ENCODE data around the gene RAD51AP1. TPM values are rescaled to one million over a fixed set of nuclear protein-coding genes. Genes with fewer than 3 reads are reported as not detected.

The RAD51AP1 gene
- total and polyA plus RNA-seq, 2 of the 8 experiments (the other 6 are each of a cell fraction or from before 2014, with no cell fraction given): 29.7 to 48.3 TPM

GRCh38 chr12:4530982-4531586 lies 7.6 kb upstream of the RAD51AP1 start:
- Histone ChIP-seq H3K27me3 (replicated peaks in 1 of 4; ENCODE audit: control insufficient read depth in 3 of 4, extremely low read depth in 1 of 4, insufficient read depth in 3 of 4, low read length in 3 of 4) (no peaks in the 10 kb centered on the region), H2BK5ac (ENCODE audit: low read depth, low read length) (no peak overlapping the region), H3K18ac (ENCODE audit: extremely low read depth, low read length) (no peak overlapping the region), H3K4me2 (ENCODE audit: insufficient read depth in 1 of 2, low read depth in 2 of 2, low read length in 2 of 2) (no peak overlapping the region), H2BK12ac (ENCODE audit: low read depth, low read length) (no peak overlapping the region), H2BK20ac (ENCODE audit: low read length) (no peak overlapping the region), H2AK5ac (ENCODE audit: low read depth, low read length) (no peak overlapping the region), H4K5ac (ENCODE audit: insufficient read length, low read depth, low read length) (no peak overlapping the region), H3K14ac (ENCODE audit: insufficient read length) (no peak overlapping the region), H3K4me3 (ENCODE audit: extremely low read depth in 1 of 4, insufficient read depth in 2 of 4, low read depth in 3 of 4, low read length in 4 of 4) (no peak overlapping the region), H3K56ac (replicated peaks; ENCODE audit: insufficient read length, low read depth, low read length) (no peak overlapping the region), H3K4ac (replicated peaks; ENCODE audit: insufficient read length, low read depth, low read length) (no peak overlapping the region), H4K20me1 (replicated peaks in 1 of 2; ENCODE audit: control insufficient read depth in 1 of 2, insufficient read depth in 2 of 2, low read length in 2 of 2) (peaks cover 0 to 2% of the 10 kb centered on the region in 2 experiments), H3K27ac (ENCODE audit: low read depth, low read length) (no peak overlapping the region), H2BK120ac (replicated peaks; ENCODE audit: low read depth, low read length) (no peak overlapping the region), H3K79me2 (ENCODE audit: control insufficient read depth in 1 of 2, insufficient read depth in 2 of 2, low read length in 2 of 2) (no peaks in the 10 kb centered on the region), H3K36me3 (ENCODE audit: control insufficient read depth in 2 of 4, insufficient read depth in 4 of 4, low read length in 3 of 4) (peaks cover 0 to 3% (median 0%) of the 10 kb centered on the region in 4 experiments; a peak in 2 of 8 replicates), H3K79me1 (ENCODE audit: low read depth, low read length) (no peaks in the 10 kb centered on the region), H3K9ac (replicated peaks in 1 of 4; ENCODE audit: extremely low read depth in 1 of 4, low read depth in 3 of 4, low read length in 3 of 4) (peak overlapping the region in 1 of 4 experiments; percentile 49; a peak in 1 of 7 replicates), H4K8ac (ENCODE audit: extremely low read depth, insufficient read depth, low read length) (no peak overlapping the region), H3K23ac (ENCODE audit: insufficient read length) (no peak overlapping the region), H3K23me2 (ENCODE audit: low read depth, low read length) (no peaks in the 10 kb centered on the region; the same call in 1 of the 2 replicates), H4K91ac (replicated peaks; ENCODE audit: insufficient read length, low read length) (no peak overlapping the region), H2BK15ac (ENCODE audit: low read length) (no peak overlapping the region), H2AFZ (ENCODE audit: low read length) (no peak overlapping the region), H3K4me1 (replicated peaks in 1 of 4; ENCODE audit: control insufficient read depth in 3 of 4, insufficient read depth in 4 of 4, low read length in 3 of 4) (no peaks in the 10 kb centered on the region), H3K9me3 (ENCODE audit: insufficient read depth in 2 of 2, low read depth in 1 of 2, low read length in 1 of 2) (no peaks in the 10 kb centered on the region)
- ChIA-PET POLR2A (ENCODE audit: partially characterized antibody) (interaction anchor here (0.7 to 1.9 kb wide), 2 partner anchors 13 to 31 kb away, joined by 3 to 6 read pairs; partner anchors contain the start of gene DYRK4), CTCF (ENCODE audit: partially characterized antibody) (interaction anchor here (0.7 to 2.2 kb wide), 6 partner anchors 38 to 449 kb away, joined by 3 to 10 read pairs (median 4); no protein-coding TSS in a partner anchor)
- FAIRE-seq: no peak
- DNase-seq (ENCODE audit: low read depth in 1 of 2, low spot score in 2 of 2): no peak
- WGBS, 2 experiments (ENCODE audit: extremely low coverage in 1 of 2, insufficient coverage in 1 of 2, insufficient read length in 1 of 2, insufficient replicate concordance in 2 of 2, low coverage in 1 of 2, low lambda C conversion rate in 2 of 2, missing lambda C conversion rate in 1 of 2): 83% methylated on average over 6 of the region's 6 CpGs; no CpG with 5 or more reads in 1 of the 2 experiments
- TF ChIP-seq CBX8 (IDR thresholded peaks at IDR 0.05; ENCODE audit: borderline replicate concordance, low read depth, low read length) (no peak), SP2 (IDR thresholded peaks at IDR 0.05; ENCODE audit: low read length) (no peak), ATF3 (IDR thresholded peaks at IDR 0.05; ENCODE audit: insufficient read depth, low read depth, low read length) (no peak), TAF7 (optimal IDR thresholded peaks at IDR 0.05; ENCODE audit: borderline replicate concordance, low read depth, low read length) (no peak), CTCF (IDR thresholded peaks at IDR 0.05; ENCODE audit: control extremely low read depth in 1 of 3, insufficient read depth in 1 of 3, low read depth in 1 of 3, low read length in 3 of 3) (no peak), FOSL1 (IDR thresholded peaks at IDR 0.05; ENCODE audit: insufficient read depth, low read depth, low read length) (no peak), YY1 (IDR thresholded peaks at IDR 0.05; ENCODE audit: low read depth, low read length) (no peak), SP4 (IDR thresholded peaks at IDR 0.05; ENCODE audit: low read length) (no peak), E2F6 (IDR thresholded peaks at IDR 0.05) (no peak)
